NCI-H2196 (cell line): ENCODE measurements around the gene CCN2.

Experiments
- DNase-seq: peaks from one replicate; lab custom pipeline; 2025; ENCODE audit not compliant: unreplicated experiment; lab: John Stamatoyannopoulos, UW

CCN2 gene

DNA sequence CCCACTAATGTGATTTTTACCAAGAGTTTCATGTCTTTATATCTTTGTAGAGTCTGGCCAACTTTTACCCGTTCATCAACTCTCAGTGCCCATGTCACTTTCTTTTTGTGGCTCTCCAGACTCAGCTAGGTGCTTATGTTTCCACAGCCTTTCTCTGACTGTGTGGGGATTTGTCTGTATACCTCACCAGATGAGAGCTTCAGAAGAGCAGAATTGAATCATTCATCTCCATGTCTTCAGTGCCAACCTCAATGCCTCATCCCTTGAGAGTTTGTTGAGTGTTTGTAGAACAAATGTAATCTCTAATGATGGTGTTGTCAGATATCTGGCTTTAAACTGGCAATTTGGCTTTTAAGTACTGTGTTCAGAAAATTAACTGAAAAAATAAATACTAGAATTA, 16.8 kb upstream of the CCN2 start:
- no peak for DNase-seq

DNA sequence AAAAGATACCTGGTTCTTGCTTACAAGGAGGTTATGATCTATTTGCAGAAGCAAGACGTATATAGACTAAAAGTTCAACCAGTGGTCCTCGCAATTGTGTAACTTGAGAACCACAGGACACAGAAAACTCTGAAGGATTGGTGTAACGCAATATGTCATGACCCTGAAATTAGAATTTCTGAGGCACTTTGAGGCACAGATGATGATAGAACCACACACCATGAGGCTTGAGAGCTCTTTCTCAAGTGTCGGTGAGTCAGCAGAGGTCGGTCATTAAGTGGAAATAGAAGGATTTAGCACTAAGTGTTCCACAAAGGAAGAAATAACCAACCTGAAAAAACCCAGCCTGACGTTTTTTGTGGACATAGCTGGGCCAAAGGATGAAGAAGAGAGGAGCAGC, 15.3 kb upstream of the CCN2 start:
- DNase-seq = no peak

- DNase-seq = no peak
Measured at GRCh38 chr6:131963063-131963462, 11.9 kb upstream of the CCN2 start.

DNA sequence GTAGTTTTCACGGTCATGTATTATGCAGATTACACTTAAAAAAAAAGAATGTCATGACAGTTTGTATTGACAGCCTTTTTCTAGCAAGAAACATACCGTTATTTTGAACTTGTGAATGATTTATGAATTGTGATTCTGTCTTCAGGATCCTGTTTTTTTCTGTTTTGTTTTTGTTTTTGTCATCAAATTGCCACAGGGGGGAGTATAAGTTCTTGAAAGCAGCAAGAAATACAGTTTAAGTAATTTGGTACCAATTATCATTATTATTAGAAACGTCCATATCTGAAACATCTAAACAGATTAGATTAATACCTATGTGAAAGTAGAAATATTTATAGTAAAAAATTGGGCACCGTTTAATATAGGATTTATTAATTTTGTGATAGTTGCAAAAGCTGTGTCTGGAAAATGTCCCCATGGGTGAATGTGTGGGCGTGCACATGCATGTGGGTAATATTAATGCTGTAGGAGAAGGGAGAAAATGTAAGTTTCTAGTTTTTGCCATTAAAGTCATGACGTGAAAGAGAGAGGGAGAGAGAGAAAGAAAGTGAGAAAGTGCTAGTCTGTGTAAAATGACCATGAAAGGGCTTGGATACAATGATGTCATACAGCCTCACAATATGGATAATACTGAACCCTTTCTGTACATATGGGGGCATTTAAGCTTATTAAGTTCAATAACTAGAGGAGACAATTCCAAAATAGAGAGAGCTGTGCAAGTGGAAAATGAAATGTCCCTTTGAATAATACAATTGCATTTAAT, 9.4 kb upstream of the CCN2 start:
- no peak for DNase-seq

DNA sequence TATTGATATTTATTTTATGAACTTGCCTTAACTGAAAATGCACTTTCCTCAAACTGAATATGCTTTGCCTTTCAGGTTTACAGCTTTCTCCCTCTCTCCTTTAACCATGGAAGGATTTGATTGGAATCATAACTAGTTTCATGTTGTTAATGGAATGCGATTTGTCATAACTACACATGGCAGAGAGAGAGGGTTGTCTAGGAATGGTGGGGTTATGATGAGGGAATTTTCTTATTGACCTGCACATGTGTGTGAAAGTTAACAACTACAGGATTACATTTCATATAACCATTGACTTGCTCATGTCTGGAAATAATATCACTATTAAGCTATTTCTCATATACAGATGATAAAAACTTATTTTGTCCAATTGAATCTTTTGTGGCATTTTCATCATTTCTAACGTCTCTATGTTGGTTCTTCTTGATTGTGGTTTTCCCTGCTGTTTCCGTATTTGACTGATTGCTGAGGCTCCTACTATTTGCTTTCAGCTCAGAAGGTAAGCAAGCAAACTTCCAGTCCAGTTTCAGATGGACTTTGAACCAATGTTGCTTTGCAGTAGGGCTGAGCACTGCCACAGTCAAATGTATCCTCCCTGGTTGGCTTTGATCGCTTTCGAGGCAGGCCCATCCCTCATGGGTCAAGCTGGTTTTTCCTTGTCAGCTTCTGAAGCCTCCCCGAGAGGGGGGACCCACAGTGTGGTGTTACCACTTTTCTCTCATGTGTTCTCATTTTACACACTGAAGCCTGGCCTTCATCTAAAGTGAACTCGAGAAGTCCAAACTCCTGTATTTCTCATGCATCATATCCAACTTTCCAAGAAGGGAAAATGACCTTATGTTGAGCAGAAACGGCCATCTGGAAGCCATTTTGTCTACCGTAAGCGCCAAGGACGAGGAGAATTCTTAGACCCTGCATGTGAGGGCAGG, 7.6 kb upstream of the CCN2 start:
- DNase-seq = no peak

DNA sequence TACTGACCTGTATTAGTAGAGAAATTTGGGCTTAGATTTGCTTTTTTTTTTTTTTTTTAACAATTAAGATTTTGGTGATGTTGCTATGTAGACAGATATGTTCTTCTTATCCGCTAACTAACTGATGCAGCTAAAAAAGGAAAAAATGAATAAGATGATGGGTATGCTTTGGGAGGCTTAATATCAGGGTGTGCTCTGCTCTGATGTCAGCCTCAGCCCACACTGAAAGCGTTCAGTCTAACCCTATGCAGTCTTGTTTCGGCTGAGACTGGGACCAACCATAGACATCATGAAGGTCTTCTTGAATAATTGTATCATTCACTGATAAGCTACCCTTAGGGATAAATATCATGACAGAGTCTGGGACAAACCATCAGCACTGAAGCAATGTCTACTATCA, 6.9 kb upstream of the CCN2 start:
- DNase-seq = no peak

GRCh38 chr6:131955876-131956275, 4.7 kb upstream of the CCN2 start:
- DNase-seq = no peak

DNA sequence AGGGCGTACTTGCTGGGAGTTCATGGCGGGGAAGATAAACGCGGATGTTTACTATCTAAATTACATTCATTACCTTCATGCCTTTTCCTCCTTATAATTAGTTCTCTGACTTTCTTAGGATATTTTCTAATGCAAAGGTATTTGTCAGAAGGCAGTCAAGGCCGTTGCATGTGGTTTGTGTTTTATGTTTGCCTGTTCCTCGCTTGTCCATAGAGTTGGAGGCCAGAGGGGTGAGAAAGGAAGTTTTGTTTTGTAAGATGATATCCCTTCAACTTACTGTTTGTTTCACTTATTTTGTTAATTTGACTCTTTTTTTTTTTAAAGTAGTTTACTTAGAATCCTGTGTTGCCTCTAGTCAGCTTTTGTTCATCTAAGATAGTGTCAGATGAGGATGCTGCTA, 4.0 kb upstream of the CCN2 start:
- no peak for DNase-seq

DNA sequence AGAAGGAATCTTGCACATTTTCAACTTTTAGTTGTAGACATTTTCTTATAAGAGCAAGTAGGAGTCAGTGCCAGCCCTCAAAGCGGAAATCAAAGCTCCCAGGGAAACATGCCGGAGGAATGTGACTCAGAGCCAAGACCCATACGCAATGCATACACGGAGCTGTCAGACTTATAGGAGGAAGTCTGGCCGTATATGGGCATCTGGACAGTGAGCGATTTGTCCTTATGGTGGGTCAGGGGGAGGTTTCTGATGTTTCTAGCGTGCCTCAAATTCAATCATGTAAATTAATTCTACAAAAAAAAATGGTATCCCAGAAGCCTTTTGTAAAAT, 3.6 kb upstream of the CCN2 start:
- no peak for DNase-seq

- DNase-seq = no peak
Measured at GRCh38 chr6:131954059-131954774, 3.0 kb upstream of the CCN2 start.

DNA sequence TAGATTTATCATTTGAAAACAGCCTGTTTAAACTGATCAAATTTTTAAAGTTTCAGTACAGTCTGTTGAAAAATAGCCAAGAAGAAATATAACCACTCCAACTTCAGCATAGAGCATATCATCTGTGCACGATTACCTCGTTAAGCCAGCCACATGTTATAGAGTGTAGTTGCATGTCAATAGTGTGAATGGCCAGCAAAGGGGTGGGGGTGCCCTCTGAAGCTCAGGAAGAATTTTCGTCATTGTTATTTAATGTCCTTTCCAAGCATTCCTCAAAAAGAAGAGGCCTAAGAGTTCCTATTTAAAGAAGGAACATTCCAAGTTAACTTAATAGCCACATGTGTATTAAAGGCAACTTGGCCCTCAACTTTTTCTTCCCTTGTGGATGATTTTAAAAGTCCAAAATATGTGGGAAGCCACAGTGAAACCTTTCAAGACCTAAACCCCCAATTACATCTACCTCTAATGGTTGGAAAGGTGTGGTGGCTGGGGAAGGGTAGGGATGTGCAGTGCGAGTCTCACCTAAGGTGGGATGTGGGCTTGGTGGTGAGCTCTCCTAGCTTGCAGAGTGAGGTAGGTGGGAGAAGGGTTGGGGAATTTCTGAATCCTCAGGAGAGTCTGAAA, 1.8 kb upstream of the CCN2 start:
- DNase-seq = no peak

- no peak for DNase-seq
Measured at GRCh38 chr6:131951576-131952230, 531 bp upstream of the CCN2 start.

GRCh38 chr6:131949909-131950766, 1.0 kb downstream of the CCN2 start:
- peak; percentile 65 for DNase-seq

DNA sequence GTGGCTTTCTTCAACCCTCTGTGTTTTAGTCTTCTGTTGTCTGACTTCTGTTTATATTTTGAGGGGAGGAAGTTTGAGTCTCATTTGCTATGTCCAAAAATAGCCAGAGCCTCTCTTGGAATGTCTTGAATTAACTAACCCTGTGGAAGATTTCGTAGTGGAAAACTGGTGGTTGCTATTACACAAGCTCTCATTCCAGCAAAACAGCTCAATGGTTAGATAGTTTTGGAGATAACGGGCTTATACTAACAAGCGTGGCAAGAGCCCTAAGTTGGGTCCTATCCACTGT, 1.6 kb downstream of the CCN2 start:
- no peak for DNase-seq

DNA sequence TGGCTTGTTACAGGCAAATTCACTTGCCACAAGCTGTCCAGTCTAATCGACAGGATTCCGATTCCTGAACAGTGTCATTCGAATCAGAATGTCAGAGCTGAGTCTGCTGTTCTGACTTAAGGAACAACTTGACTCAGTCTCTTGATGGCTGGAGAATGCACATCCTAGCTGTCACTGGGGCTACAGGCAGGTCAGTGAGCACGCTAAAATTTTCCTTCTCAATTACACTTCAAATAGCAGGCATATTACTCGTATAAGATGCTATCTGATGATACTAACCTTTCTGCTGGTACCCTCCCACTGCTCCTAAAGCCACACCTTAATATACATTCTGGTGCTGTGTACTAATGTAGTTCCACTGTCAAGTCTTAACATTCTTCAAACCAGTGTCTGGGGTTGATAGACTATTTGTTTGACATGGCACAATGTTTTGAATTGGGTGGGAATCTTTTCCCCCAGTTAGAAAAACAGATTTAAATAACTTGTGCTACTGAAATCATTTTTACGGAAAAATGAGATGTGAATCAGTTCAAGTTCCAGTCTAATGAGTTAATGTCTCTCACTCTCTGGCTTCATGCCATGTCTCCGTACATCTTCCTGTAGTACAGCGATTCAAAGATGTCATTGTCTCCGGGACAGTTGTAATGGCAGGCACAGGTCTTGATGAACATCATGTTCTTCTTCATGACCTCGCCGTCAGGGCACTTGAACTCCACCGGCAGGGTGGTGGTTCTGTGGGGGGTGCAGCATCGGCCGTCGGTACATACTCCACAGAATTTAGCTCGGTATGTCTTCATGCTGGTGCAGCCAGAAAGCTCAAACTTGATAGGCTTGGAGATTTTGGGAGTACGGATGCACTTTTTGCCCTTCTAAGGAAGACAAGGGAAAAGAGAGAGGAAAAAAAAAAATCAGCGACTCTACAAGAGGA, 2.2 kb downstream of the CCN2 start:
- no peak for DNase-seq

- no peak for DNase-seq
Measured at GRCh38 chr6:131947986-131948661, 3.0 kb downstream of the CCN2 start.

GRCh38 chr6:131946992-131947955, 3.9 kb downstream of the CCN2 start:
- DNase-seq = no peak
